Testis (tissue), 2 donors: Measurements from ENCODE around the gene ACAA2.

ENCODE experiments used
- POLR2A ChIP-seq: fragments of 450-650 bp; IDR thresholded peaks from one replicate; pipeline ENCODE4 v1.6.1; 2017; ENCODE audit warnings: antibody characterized with exemption, mild to moderate bottlenecking, moderate library complexity
- TF ChIP-seq, protein P1 (sequence below), 3 experiments: fragments of 450-650 bp in 2 of 3; fragments of 200-600 bp in 1 of 3; sonication (generic) in 1 of 3; IDR thresholded peaks; one replicate each; pipeline ENCODE4 v1.5.1; 2016 to 2019; ENCODE audit warnings: antibody characterized with exemption in 3 of 3, mild to moderate bottlenecking in 2 of 3, moderate library complexity in 1 of 3

DNA sequence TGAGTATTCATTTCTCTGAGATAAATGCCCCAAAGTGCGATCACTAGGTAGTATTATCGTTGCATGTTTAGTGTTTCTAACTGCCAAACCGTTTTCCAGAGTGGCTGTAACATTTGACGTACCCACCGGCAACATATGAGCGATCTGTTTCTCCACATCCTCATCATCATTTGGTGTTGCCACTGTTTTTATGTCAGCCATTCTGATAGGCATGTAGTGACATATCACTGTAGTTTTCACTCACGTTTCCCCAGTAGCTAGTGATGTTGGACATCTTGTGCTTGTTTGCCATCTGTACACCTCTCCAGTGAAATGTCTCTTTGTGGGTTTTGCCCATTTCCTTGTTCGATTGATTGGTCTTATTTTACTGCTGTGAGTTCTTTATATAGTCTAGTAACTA, 63.8 kb downstream of the ACAA2 start:
- TF ChIP-seq, protein P1, sequence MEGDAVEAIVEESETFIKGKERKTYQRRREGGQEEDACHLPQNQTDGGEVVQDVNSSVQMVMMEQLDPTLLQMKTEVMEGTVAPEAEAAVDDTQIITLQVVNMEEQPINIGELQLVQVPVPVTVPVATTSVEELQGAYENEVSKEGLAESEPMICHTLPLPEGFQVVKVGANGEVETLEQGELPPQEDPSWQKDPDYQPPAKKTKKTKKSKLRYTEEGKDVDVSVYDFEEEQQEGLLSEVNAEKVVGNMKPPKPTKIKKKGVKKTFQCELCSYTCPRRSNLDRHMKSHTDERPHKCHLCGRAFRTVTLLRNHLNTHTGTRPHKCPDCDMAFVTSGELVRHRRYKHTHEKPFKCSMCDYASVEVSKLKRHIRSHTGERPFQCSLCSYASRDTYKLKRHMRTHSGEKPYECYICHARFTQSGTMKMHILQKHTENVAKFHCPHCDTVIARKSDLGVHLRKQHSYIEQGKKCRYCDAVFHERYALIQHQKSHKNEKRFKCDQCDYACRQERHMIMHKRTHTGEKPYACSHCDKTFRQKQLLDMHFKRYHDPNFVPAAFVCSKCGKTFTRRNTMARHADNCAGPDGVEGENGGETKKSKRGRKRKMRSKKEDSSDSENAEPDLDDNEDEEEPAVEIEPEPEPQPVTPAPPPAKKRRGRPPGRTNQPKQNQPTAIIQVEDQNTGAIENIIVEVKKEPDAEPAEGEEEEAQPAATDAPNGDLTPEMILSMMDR (IDR thresholded peaks at IDR 0.05): no peak
- no peak for TF ChIP-seq POLR2A
